Anterior cingulate cortex (tissue), 58 donors: ENCODE measurements around the gene TGFB3.

Experiments
- DNase-seq, 58 donors: peaks; one replicate each; lab custom pipeline; 2025; lab: John Stamatoyannopoulos, UW

TGFB3 gene

GRCh38 chr14:75910048-75910447, 71.7 kb downstream of the TGFB3 start:
- no peak for DNase-seq

GRCh38 chr14:75909630-75910029, 72.2 kb downstream of the TGFB3 start:
- no peak for DNase-seq
